ENCODE data around the gene ASCC2.
"Not testable (repeated sequence)": the region's sequence is repeated elsewhere in the genome, so short reads cannot be mapped to it uniquely, and the experiment has no call there.

Gene ASCC2

GRCh38 chr22:29836791-29837370 lies 1.2 kb downstream of the ASCC2 start:
- not testable (repeated sequence) for H3K27me3 Mint-ChIP-seq, H3K9me3 Mint-ChIP-seq, H3K27ac Mint-ChIP-seq, ATAC-seq
- Mint-ChIP-seq H3K4me1 (peaks cover 31% of the 10 kb centered on the region), H3K4me3 (peak overlapping the region; percentile 99), H3K36me3 (peaks cover 30% of the 10 kb centered on the region)

DNA sequence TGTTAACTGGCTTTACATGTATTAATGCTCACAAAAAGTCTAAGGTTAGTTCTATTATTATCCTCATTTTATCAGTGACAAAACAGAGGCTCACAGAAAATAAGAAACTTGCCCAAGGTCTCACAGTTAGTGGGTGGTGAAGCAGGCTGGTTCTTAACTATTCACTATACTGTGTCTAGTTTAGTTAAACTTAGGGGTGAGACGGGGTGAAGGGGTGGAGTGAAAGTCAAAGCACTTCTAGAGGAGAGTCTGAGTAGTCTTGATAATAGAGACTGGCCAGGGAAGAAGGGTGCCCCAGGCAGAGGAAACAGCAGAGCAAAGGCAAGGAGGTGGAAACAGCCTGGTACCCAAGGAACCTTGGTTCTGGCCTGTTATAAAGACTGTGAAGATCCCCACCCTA lies 4.0 kb downstream of the ASCC2 start:
- Mint-ChIP-seq H3K27ac (no peak overlapping the region), H3K27me3 (no peaks in the 10 kb centered on the region), H3K36me3 (peaks cover 40% of the 10 kb centered on the region), H3K4me3 (no peak overlapping the region), H3K4me1 (peaks cover 39% of the 10 kb centered on the region), H3K9me3 (no peaks in the 10 kb centered on the region)
- no peak for ATAC-seq

DNA sequence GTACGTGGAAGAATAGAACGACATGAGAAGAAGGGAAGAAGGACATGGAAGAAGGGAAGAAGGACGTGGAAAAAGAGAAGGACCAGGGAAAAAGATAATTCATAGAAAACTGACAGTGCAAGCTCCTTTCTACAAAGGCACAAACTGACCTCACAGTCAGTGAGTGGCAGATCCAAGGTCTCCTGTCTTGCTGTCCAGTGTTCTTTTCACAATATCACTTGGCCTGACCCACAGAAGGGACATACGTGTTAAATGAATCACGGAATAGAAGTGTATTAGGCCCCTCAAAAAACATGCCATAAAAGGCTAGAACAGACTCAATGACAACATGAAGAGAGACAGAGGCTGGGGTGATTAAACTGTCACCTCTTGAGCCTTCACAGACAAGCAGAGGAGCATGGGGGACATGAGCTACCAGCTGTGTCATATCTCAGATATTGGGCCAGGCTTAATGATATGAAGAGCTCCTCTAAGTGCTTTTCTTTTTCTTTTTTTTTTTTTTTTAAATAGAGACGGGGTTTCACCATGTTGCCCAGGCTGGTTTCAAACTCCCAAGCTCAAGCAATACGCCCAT lies 4.6 kb downstream of the ASCC2 start:
- Mint-ChIP-seq H3K4me3 (no peak overlapping the region), H3K36me3 (peaks cover 42% of the 10 kb centered on the region), H3K27me3 (no peaks in the 10 kb centered on the region), H3K27ac (no peak overlapping the region), H3K4me1 (peaks cover 37% of the 10 kb centered on the region), H3K9me3 (no peaks in the 10 kb centered on the region)
- no peak for ATAC-seq

- no peaks in the 10 kb centered on the region for H3K9me3 Mint-ChIP-seq
- peaks cover 54% of the 10 kb centered on the region for H3K36me3 Mint-ChIP-seq
- no peak overlapping the region for H3K4me3 Mint-ChIP-seq
- H3K27ac Mint-ChIP-seq = no peak overlapping the region
- H3K27me3 Mint-ChIP-seq = no peaks in the 10 kb centered on the region
- peaks cover 23% of the 10 kb centered on the region for H3K4me1 Mint-ChIP-seq
- no peak for ATAC-seq
Observed at GRCh38 chr22:29831958-29832357, 6.1 kb downstream of the ASCC2 start.

DNA sequence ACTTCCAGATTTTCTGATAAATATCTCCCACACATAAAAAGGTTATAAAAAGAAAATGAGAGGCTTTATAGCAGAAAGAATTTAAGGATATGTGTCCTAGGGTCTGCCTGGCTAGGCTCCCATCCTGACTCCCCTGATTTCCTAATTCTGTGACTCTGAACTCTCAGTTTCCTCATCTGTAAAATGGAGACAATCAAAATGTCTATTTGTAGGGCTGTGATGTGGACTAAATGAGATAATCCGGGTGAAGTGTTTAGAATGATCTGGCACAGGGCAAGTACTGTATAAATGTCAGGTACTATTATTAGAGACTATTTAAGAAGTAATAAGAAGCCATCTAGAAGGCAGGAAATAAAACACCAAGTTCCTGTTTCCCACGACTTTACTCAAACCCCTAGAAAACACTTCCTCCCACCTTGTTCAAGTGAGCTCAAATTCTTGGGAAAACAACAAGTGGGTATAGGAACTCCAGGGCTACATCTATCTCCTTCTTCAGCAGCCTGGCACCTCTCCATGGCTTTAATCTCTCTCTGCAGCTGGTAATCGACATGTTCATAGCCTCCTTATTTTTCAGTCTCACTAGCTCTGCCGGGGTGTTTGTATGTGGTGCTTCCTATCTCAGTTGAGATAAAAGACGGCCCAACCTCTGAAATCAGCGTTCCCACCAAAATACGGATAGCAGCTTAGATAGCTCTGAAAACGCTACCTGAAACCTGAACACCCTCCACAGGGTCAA lies 6.7 kb downstream of the ASCC2 start:
- Mint-ChIP-seq H3K36me3 (peaks cover 54% of the 10 kb centered on the region), H3K4me1 (peaks cover 17% of the 10 kb centered on the region), H3K27ac (no peak overlapping the region), H3K27me3 (no peaks in the 10 kb centered on the region), H3K4me3 (no peak overlapping the region), H3K9me3 (no peaks in the 10 kb centered on the region)
- no peak for ATAC-seq

- no peak overlapping the region for H3K27ac Mint-ChIP-seq
- no peak overlapping the region for H3K4me3 Mint-ChIP-seq
- ATAC-seq = no peak
- peaks cover 50% of the 10 kb centered on the region for H3K36me3 Mint-ChIP-seq
- no peaks in the 10 kb centered on the region for H3K27me3 Mint-ChIP-seq
- H3K9me3 Mint-ChIP-seq = no peaks in the 10 kb centered on the region
- peaks cover 9% of the 10 kb centered on the region for H3K4me1 Mint-ChIP-seq
Observed at GRCh38 chr22:29830585-29830984, 7.5 kb downstream of the ASCC2 start.

DNA sequence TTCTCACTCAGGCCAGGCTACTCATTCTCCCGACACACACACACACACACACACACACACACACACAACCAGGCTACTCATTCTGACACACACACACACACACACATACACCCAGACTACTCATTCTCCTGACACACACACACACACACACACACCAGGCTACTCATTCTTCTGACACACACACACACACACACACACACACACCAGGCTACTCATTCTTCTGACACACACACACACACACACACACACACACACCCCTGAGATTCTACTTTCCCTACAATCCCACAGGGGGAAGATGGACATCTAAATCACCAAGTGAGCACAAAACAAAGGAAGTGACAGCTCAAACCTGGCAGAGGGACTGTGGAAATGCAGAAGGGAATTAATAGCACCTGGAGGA lies 10.3 kb downstream of the ASCC2 start:
- peaks cover 53% of the 10 kb centered on the region for H3K36me3 Mint-ChIP-seq
- H3K9me3 Mint-ChIP-seq, H3K27ac Mint-ChIP-seq, H3K4me3 Mint-ChIP-seq, H3K4me1 Mint-ChIP-seq, ATAC-seq, H3K27me3 Mint-ChIP-seq: not testable (repeated sequence)

- Mint-ChIP-seq H3K36me3 (peaks cover 53% of the 10 kb centered on the region), H3K27ac (no peak overlapping the region), H3K9me3 (no peaks in the 10 kb centered on the region), H3K4me1 (peaks cover 7% of the 10 kb centered on the region), H3K27me3 (no peaks in the 10 kb centered on the region), H3K4me3 (no peak overlapping the region)
- no peak for ATAC-seq
Observed at GRCh38 chr22:29827091-29827490, 11.0 kb downstream of the ASCC2 start.

- Mint-ChIP-seq H3K4me1 (peaks cover 8% of the 10 kb centered on the region), H3K36me3 (peaks cover 54% of the 10 kb centered on the region), H3K27me3 (no peaks in the 10 kb centered on the region), H3K4me3 (no peak overlapping the region), H3K27ac (no peak overlapping the region), H3K9me3 (no peaks in the 10 kb centered on the region)
- no peak for ATAC-seq
Observed at GRCh38 chr22:29825578-29825977, 12.5 kb downstream of the ASCC2 start.

- no peaks in the 10 kb centered on the region for H3K9me3 Mint-ChIP-seq
- no peak for ATAC-seq
- no peak overlapping the region for H3K4me3 Mint-ChIP-seq
- peaks cover 8% of the 10 kb centered on the region for H3K4me1 Mint-ChIP-seq
- peaks cover 60% of the 10 kb centered on the region for H3K36me3 Mint-ChIP-seq
- no peak overlapping the region for H3K27ac Mint-ChIP-seq
- no peaks in the 10 kb centered on the region for H3K27me3 Mint-ChIP-seq
Observed at GRCh38 chr22:29824677-29825076, 13.4 kb downstream of the ASCC2 start.

- ATAC-seq = peak; percentile 94
- no peaks in the 10 kb centered on the region for H3K9me3 Mint-ChIP-seq
- peak overlapping the region; percentile 59 for H3K27ac Mint-ChIP-seq
- peaks cover 8% of the 10 kb centered on the region for H3K4me1 Mint-ChIP-seq
- H3K36me3 Mint-ChIP-seq = peaks cover 72% of the 10 kb centered on the region
- no peaks in the 10 kb centered on the region for H3K27me3 Mint-ChIP-seq
- H3K4me3 Mint-ChIP-seq = no peak overlapping the region
Observed at GRCh38 chr22:29821291-29822016, 16.6 kb downstream of the ASCC2 start.

DNA sequence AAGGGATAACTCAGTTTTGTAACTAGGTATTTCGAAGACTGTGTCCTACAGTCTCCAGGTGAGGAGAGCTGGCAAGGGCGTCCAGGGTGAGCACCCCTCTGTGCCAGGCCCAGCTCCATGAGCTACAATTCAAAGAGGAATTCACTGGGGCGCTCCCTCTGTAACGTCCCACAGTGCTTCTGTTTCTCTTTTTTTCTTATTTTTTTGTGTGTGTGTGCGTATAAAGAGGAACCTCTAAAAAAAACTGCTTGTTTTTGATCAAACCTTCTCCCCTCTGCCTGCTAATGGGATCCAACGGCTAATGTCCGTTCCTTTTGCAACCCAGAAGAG lies 17.1 kb downstream of the ASCC2 start:
- Mint-ChIP-seq H3K9me3 (no peaks in the 10 kb centered on the region), H3K4me3 (no peak overlapping the region), H3K27ac (peak overlapping the region; percentile 59), H3K27me3 (no peaks in the 10 kb centered on the region), H3K36me3 (peaks cover 74% of the 10 kb centered on the region), H3K4me1 (peaks cover 8% of the 10 kb centered on the region)
- no peak for ATAC-seq

DNA sequence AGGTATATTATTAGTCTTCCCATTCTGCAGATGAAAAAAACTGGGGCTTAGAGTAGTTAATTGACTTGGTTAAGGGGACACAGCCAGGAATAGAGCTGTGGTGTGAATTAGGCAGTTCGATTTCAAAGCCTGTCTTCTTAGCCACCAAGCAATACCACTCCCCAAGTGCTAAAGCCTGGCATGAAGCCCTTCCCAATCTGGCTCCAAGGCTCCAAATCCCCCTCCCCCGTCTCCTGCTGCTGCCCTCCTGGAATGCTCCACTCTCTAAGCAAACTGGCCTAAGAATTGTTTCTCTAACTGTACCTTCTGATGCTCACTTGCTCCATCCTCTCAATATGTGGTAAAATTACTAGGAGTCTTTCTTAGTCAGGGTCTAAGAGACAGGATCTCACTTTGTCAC lies 18.6 kb downstream of the ASCC2 start:
- Mint-ChIP-seq H3K4me1 (peaks cover 8% of the 10 kb centered on the region), H3K4me3 (no peak overlapping the region), H3K9me3 (no peaks in the 10 kb centered on the region), H3K36me3 (peaks cover 74% of the 10 kb centered on the region), H3K27me3 (no peaks in the 10 kb centered on the region), H3K27ac (no peak overlapping the region)
- no peak for ATAC-seq

DNA sequence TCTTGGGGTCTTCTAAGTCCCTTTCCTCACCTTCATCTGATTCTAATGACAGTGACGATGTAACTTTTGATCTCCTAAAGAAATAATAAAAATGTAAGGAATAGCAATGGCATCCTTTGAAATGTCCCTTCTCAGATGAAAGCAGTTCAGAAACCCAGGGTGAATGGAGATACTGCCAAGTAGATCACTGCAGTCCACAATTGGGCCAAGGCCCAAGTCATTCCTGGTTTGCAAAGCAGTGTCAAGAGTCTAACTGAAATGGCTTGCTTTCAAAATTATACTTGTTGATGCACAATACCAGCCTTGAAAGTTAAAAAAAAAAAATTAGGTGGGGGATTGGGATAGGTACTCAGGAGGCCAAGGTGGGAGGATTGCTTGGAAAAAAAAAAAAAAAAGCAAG lies 20.4 kb downstream of the ASCC2 start:
- Mint-ChIP-seq H3K27ac (no peak overlapping the region), H3K36me3 (peaks cover 80% of the 10 kb centered on the region), H3K4me3 (no peak overlapping the region), H3K9me3 (no peaks in the 10 kb centered on the region), H3K27me3 (no peaks in the 10 kb centered on the region), H3K4me1 (peaks cover 8% of the 10 kb centered on the region)
- ATAC-seq = no peak

GRCh38 chr22:29816980-29817379 lies 21.1 kb downstream of the ASCC2 start:
- H3K27me3 Mint-ChIP-seq = no peaks in the 10 kb centered on the region
- H3K4me1 Mint-ChIP-seq = peaks cover 8% of the 10 kb centered on the region
- H3K9me3 Mint-ChIP-seq = no peaks in the 10 kb centered on the region
- no peak overlapping the region for H3K4me3 Mint-ChIP-seq
- peaks cover 82% of the 10 kb centered on the region for H3K36me3 Mint-ChIP-seq
- no peak overlapping the region for H3K27ac Mint-ChIP-seq
- ATAC-seq = no peak

- no peaks in the 10 kb centered on the region for H3K9me3 Mint-ChIP-seq
Observed at GRCh38 chr22:29816539-29816938, 21.5 kb downstream of the ASCC2 start.

More at GRCh38 chr22:29816539-29816938, 21.5 kb downstream of the ASCC2 start:
- Mint-ChIP-seq H3K27me3 (no peaks in the 10 kb centered on the region), H3K27ac (no peak overlapping the region), H3K4me1 (peaks cover 8% of the 10 kb centered on the region), H3K4me3 (no peak overlapping the region), H3K36me3 (peaks cover 83% of the 10 kb centered on the region)
- ATAC-seq = no peak

Measured in stimulated activated memory B cell treated with anti-CD40 and anti-IgM and Interleukin-4, amounts not matched to agents 10 μg/mL and 1 μg/mL and 100 μg/mL, for 72 hours (primary cell).